Activated CD8-positive, alpha-beta T cell treated with anti-CD3 and anti-CD28 coated beads for 36 hours (primary cell): Measurements from ENCODE around the gene ZBTB4. TPM values are rescaled to one million over a fixed set of nuclear protein-coding genes. Genes with fewer than 3 reads are reported as not detected.
"Not testable (repeated sequence)": the region's sequence is repeated elsewhere in the genome, so short reads cannot be mapped to it uniquely, and the experiment has no call there.

Source experiments
- ATAC-seq: fragments of 200-7000 bp; cut with Tn5 transposase; one replicate; pipeline ENCODE4 v1.10.0; 2021; ENCODE audit warnings: mild to moderate bottlenecking, moderate library complexity
- CTCF ChIA-PET: fragments of 350-600 bp; sonication (Branson Sonifier 250); formaldehyde crosslinking; loops from one replicate; lab custom pipeline; 2021; ENCODE audit warnings: antibody characterized with exemption; lab: Charles Lee
- POLR2A ChIA-PET: fragments of 350-600 bp; sonication (Branson Sonifier 250); formaldehyde crosslinking; loops from one replicate; lab custom pipeline; 2021; ENCODE audit warnings: antibody characterized with exemption; lab: Charles Lee
- DNase-seq: peaks from one replicate; pipeline ENCODE4 v3.0.0-alpha.2; 2020
- H3K27ac Mint-ChIP-seq: one replicate; pipeline ENCODE4 v1.8.0; 2021; ENCODE audit warnings: mild to moderate bottlenecking, mixed read lengths
- H3K27me3 Mint-ChIP-seq: one replicate; pipeline ENCODE4 v1.8.0; 2021; ENCODE audit warnings: mixed read lengths
- H3K36me3 Mint-ChIP-seq: one replicate; pipeline ENCODE4 v1.8.0; 2021; ENCODE audit warnings: low read depth, mixed read lengths
- H3K4me1 Mint-ChIP-seq: one replicate; pipeline ENCODE4 v1.8.0; 2021; ENCODE audit warnings: low read depth, mixed read lengths
- H3K4me3 Mint-ChIP-seq: one replicate; pipeline ENCODE4 v1.8.0; 2021; ENCODE audit warnings: mild to moderate bottlenecking, moderate library complexity, mixed read lengths
- H3K9me3 Mint-ChIP-seq: one replicate; pipeline ENCODE4 v1.8.0; 2021; ENCODE audit warnings: mixed read lengths
- CTCF ChIP-seq: fragments of 200-600 bp; IDR thresholded peaks from one replicate; pipeline ENCODE4 v1.8.0; 2022; ENCODE audit warnings: antibody characterized with exemption, mild to moderate bottlenecking
- intact Hi-C: fragments of 100-400 bp; cut with micrococcal nuclease; formaldehyde crosslinking; loops from one replicate; pipeline ENCODE4 v1.10.0; 2022
- total RNA-seq, 2 experiments: library from RNA; stranded (reverse); gene quantifications; one replicate each; pipeline ENCODE4 v1.2.3, GENCODE V29; 2021

The ZBTB4 gene
- total RNA-seq, 2 experiments from 2014 or later: 24.3 to 24.6 TPM

- CTCF ChIA-PET: interaction anchor here (1.1 to 2.6 kb wide), 2 partner anchors 47 to 77 kb away, joined by 4 to 14 read pairs; partner anchors contain the start of gene SENP3
- Mint-ChIP-seq H3K4me3 (peak overlapping the region; percentile 96), H3K27me3 (no peaks in the 10 kb centered on the region), H3K4me1 (peaks cover 56% of the 10 kb centered on the region), H3K9me3 (no peaks in the 10 kb centered on the region), H3K36me3 (peaks cover 29% of the 10 kb centered on the region), H3K27ac (peak overlapping the region; percentile 99)
- peak; percentile 60 for ATAC-seq
- no peak for TF ChIP-seq CTCF
- DNase-seq: peak; percentile 98
- POLR2A ChIA-PET: interaction anchor here (0.7 to 4.2 kb wide), 27 partner anchors 11 to 235 kb away, joined by 3 to 55 read pairs (median 7); partner anchors contain the start of genes ACAP1, FGF11, MPDU1 and PLSCR3
- intact Hi-C loops: loop anchor here (5.0 to 10.0 kb wide), 2 partner anchors 46 to 129 kb away; partner anchors contain the start of genes FGF11, KCTD11, TMEM102 and TMEM95
Observed at GRCh38 chr17:7483255-7484066, 4.0 kb upstream of the ZBTB4 start.

- intact Hi-C loops: loop anchor here (5.0 to 10.0 kb wide), 2 partner anchors 45 to 128 kb away; partner anchors contain the start of genes FGF11, KCTD11, TMEM102 and TMEM95
- Mint-ChIP-seq H3K27ac (peak overlapping the region; percentile 99), H3K4me1 (peaks cover 60% of the 10 kb centered on the region), H3K4me3 (peak overlapping the region; percentile 96), H3K36me3 (peaks cover 34% of the 10 kb centered on the region)
- POLR2A ChIA-PET: interaction anchor here (4.2 kb wide), 1 partner anchor 47 kb away, joined by 55 read pairs; the partner anchor contains the start of gene TMEM102
- ATAC-seq, DNase-seq, H3K9me3 Mint-ChIP-seq, CTCF ChIA-PET, H3K27me3 Mint-ChIP-seq: not testable (repeated sequence)
Observed at GRCh38 chr17:7482742-7483088, 3.3 kb upstream of the ZBTB4 start.

GRCh38 chr17:7481842-7482741, 2.7 kb upstream of the ZBTB4 start:
- ChIA-PET CTCF (interaction anchor here (1.0 to 6.6 kb wide), 2 partner anchors 32 to 45 kb away, joined by 4 to 49 read pairs; partner anchors contain the start of gene TMEM102), POLR2A (interaction anchor here (0.6 to 7.2 kb wide), 3 partner anchors 45 to 205 kb away, joined by 4 to 67 read pairs (median 4); partner anchors contain the start of gene TMEM102)
- H3K27ac Mint-ChIP-seq: peak overlapping the region; percentile 99
- H3K4me3 Mint-ChIP-seq: peak overlapping the region; percentile 96
- intact Hi-C loops: loop anchor here (5.0 to 10.0 kb wide), 2 partner anchors 45 to 127 kb away; partner anchors contain the start of genes FGF11, KCTD11, TMEM102 and TMEM95
- H3K36me3 Mint-ChIP-seq: peaks cover 30% of the 10 kb centered on the region
- H3K27me3 Mint-ChIP-seq, DNase-seq, H3K9me3 Mint-ChIP-seq, ATAC-seq: not testable (repeated sequence)
- peaks cover 60% of the 10 kb centered on the region for H3K4me1 Mint-ChIP-seq

- Mint-ChIP-seq H3K4me1 (peaks cover 61% of the 10 kb centered on the region), H3K27ac (peak within 1 kb of the TSS; percentile 99), H3K36me3 (peaks cover 29% of the 10 kb centered on the region), H3K4me3 (peak within 1 kb of the TSS; percentile 96)
- POLR2A ChIA-PET: interaction anchor here (0.6 to 8.1 kb wide), 5 partner anchors 21 to 205 kb away, joined by 4 to 122 read pairs (median 10); partner anchors contain the start of gene TMEM102
- not testable (repeated sequence) for H3K9me3 Mint-ChIP-seq, DNase-seq, ATAC-seq, H3K27me3 Mint-ChIP-seq
- intact Hi-C loops: loop anchor here (5.0 to 10.0 kb wide), 2 partner anchors 44 to 126 kb away; partner anchors contain the start of genes FGF11, KCTD11, TMEM102 and TMEM95
- CTCF ChIA-PET: interaction anchor here (1.0 to 6.6 kb wide), 2 partner anchors 33 to 44 kb away, joined by 4 to 49 read pairs; partner anchors contain the start of gene TMEM102
Observed at GRCh38 chr17:7481275-7481674, 1.8 kb upstream of the ZBTB4 start, which contains the start of gene SLC35G6. Gene SLC35G6 (plus strand): TSS chr17:7481446. CDS start chr17:7481517, 71 bp downstream.

- TF ChIP-seq CTCF: no peak
- Mint-ChIP-seq H3K9me3 (no peaks in the 10 kb centered on the region), H3K27me3 (no peaks in the 10 kb centered on the region), H3K4me1 (peaks cover 62% of the 10 kb centered on the region), H3K4me3 (peak overlapping the region; percentile 90), H3K36me3 (peaks cover 26% of the 10 kb centered on the region), H3K27ac (peak overlapping the region; percentile 95)
- no peak for ATAC-seq
- POLR2A ChIA-PET: interaction anchor here (0.7 to 8.1 kb wide), 7 partner anchors 9 to 95 kb away, joined by 4 to 122 read pairs (median 10); partner anchors contain the start of gene TMEM102
- CTCF ChIA-PET: interaction anchor here (1.0 to 6.6 kb wide), 4 partner anchors 34 to 124 kb away, joined by 3 to 49 read pairs (median 3); partner anchors contain the start of gene TMEM102
- DNase-seq: no peak
- intact Hi-C loops: loop anchor here (5.0 to 10.0 kb wide), 2 partner anchors 43 to 125 kb away; partner anchors contain the start of genes FGF11, KCTD11, TMEM102 and TMEM95
Observed at GRCh38 chr17:7480089-7480384, 606 bp upstream of the ZBTB4 start.
